ENCODE results near the gene YTHDC2.

YTHDC2 gene

DNA sequence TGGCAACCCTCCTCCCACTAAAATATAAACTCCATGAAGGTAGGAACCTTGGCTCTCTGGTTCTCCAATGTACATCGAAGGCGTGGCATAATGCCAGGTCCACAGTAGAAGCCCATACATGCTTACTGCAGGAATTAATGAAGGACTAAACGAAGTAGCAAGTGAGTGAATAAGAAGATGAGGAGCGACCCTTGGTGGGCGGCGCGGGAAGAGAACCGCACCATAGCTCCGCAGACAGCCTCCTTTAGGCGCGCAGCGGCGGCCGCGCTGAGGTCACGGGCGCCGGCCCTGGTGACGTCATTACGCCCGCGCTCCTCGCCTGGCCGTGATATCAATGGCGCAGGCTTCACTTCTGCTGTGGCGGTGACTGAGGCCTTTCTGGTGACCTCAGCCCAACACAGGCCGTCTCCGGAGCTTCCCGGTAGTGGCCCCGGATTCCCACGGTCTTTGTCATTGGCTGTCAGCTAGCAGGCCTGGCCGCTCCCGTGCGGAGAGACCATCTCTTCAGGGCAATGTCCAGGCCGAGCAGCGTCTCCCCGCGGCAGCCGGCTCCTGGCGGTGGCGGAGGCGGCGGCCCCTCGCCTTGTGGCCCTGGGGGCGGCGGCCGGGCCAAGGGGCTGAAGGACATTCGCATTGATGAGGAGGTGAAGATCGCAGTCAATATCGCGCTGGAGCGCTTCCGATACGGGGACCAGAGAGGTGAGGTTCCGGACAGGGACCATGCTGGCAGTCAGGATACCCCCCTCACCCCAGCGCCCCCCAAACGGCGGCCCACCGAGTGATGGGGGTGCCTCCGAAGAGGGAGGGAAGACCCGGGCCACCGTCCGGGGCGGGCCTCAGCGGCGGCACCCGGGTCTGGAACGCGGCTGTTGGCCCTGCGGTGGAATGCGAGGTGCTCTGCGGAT is at the start of gene YTHDC2:
Gene YTHDC2, plus strand, starts transcription at position 311 of the 905 bp plus-strand sequence. Its CDS starts 202 bp downstream, at position 513.
- peak; percentile 86 for DNase-seq (ENCODE audit: low spot score)

GRCh38 chr5:113474100-113474728 is 39.3 kb upstream of the YTHDC2 start:
- no peak for DNase-seq (ENCODE audit: low spot score)

DNA sequence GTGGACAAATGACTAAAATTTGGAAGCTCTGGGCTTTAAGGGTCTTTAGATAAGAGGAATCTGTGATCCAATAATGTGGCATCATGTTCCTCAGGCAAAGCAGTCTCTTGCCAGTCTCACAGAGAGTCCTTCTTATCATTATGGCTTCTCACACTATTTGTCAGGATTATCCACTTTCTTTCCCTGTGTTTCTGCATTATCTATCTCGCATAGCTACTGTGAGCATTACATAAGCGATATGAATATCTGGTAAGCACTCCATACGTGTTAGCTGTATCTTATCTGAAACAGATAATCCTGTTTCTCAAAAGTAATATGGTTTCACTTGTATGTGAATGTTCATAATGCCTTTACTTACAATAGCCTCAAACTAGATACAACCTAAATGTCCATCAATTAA is 34.8 kb upstream of the YTHDC2 start:
- no peak for DNase-seq (ENCODE audit: low spot score)

DNA sequence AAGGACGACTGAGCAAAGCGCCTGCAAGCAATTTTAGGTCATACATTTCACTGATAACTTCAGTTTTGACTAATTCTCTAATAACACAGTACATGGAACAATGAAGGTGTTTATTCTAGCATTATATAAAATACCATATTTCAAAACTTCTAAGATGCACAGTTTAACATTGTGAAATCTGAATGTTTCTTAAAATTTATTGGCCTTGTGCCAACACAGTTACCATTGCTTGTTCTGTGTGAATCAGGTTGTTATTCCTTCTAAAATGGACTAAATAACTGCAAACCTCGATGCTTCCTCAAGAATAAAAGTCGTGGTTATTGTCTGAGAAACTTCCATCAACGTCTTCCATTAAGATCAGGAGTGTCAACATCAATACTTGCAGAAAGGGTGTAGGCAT is 33.3 kb upstream of the YTHDC2 start:
- no peak for DNase-seq (ENCODE audit: low spot score)

DNA sequence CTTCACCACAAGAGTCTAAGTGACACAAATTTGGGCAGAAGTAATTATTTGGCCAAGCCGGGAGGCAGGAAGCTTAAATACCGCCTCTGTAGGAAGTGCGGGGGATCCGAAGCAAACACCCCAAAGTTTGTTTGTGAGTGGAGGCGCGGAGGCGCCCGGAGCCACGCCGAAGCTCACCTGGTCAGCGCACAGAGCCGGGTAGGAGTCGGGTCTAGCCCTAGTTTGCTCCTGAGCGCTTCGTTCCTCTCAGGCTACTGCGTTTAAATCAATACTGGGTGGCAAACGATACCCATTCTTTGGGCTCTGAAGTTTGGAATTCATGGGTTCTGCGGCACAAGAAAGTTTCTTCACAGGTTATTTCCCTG is 26.1 kb upstream of the YTHDC2 start:
- no peak for DNase-seq (ENCODE audit: low spot score)

- DNase-seq (ENCODE audit: low spot score): peak; percentile 12
Measured at GRCh38 chr5:113487781-113488644, 25.5 kb upstream of the YTHDC2 start, which contains the start of gene MCC. MCC (minus strand) TSS chr5:113488453.

GRCh38 chr5:113488645-113489184 is 24.8 kb upstream of the YTHDC2 start:
- DNase-seq (ENCODE audit: low spot score): no peak

DNA sequence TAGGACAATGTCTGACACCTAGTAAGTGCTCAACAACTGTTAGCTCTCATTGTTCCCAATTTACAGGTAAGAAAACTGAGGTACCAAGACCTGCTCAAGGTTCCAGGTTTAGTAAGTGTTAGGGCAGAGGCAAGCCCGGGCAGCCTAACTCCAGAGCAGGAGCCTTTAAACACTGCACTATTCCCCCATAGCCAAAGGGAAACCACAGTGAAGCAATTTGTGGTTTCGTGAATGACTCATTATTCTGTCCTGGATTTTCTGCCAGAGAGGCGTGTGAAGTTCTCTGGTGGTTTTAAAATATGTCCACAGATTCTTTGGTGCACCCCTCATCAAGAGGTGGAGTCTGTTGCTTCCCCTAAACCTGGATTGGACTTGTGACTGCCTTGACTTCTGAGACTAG is 24.2 kb upstream of the YTHDC2 start:
- DNase-seq (ENCODE audit: low spot score): no peak

DNA sequence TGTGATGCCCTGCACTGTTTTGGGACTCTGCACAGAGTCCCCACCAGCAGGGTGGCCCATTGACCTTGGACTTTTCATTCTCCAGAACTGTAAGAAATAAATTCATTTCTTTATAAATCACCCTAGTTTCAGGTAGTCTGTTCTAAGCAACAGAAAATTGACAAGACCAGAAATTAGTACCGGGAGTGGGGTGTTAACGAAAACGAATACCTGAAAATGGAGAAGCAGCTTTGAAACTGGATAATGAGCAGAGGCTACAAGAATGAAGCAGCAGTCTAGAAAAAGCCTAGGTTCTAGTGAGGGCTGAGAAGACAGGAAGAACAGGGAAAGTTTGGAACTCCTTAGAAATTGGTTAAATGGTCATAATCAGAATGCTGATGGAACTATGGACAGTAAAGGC is 23.2 kb upstream of the YTHDC2 start:
- DNase-seq (ENCODE audit: low spot score): no peak

- no peak for DNase-seq (ENCODE audit: low spot score)
Measured at GRCh38 chr5:113491022-113491421, 22.5 kb upstream of the YTHDC2 start.

- no peak for DNase-seq (ENCODE audit: low spot score)
Measured at GRCh38 chr5:113493446-113493845, 20.0 kb upstream of the YTHDC2 start.

DNA sequence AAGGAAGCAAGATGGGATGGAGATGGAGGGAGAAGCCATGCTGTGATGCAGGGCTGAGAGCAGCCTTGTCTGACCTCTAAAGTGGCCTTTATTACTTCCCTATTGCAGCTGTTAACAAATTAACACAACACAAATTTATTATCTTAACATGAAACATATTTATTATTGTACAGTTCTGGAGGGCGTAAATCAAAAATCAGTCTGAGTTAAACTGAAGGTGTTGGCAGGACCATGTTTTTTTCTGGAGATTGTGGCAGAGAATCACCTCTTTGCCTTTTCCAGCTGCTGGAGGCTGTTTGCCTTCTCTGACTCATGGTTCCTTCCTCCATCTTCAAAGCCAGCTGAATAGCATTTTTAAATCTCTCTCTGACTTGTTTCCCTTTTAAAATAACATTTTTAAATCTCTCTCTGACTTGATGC is 18.1 kb upstream of the YTHDC2 start:
- no peak for DNase-seq (ENCODE audit: low spot score)

GRCh38 chr5:113502073-113502472 is 11.4 kb upstream of the YTHDC2 start:
- DNase-seq (ENCODE audit: low spot score): no peak

GRCh38 chr5:113503146-113503545 is 10.3 kb upstream of the YTHDC2 start:
- no peak for DNase-seq (ENCODE audit: low spot score)

- DNase-seq (ENCODE audit: low spot score): no peak
Measured at GRCh38 chr5:113505181-113505580, 8.3 kb upstream of the YTHDC2 start.

- DNase-seq (ENCODE audit: low spot score): no peak
Measured at GRCh38 chr5:113507601-113508000, 5.9 kb upstream of the YTHDC2 start.

DNA sequence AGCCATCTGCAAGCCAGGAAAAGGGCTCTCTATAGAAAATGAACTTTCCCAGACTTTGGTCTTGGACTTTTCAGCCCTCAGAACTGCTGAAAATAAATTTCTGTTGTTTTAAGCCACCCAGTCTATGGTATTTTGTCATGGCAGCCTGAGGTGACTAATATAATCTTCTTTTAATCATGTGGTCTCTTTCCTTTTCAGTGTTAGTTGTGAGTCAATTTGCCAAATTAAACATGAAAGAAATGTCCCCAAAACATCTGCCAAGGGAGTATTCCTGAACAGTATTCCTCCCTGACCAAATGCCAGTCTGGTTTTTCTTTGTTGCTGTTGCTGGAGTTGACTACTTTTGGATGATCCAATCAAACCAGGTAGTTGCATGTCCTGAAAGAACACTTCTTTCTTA is 4.7 kb upstream of the YTHDC2 start:
- DNase-seq (ENCODE audit: low spot score): no peak

GRCh38 chr5:113510836-113511451 is 2.5 kb upstream of the YTHDC2 start:
- DNase-seq (ENCODE audit: low spot score): no peak

- DNase-seq (ENCODE audit: low spot score): no peak
Measured at GRCh38 chr5:113512341-113512740, 1.2 kb upstream of the YTHDC2 start.

GRCh38 chr5:113514289-113514635 is 768 bp downstream of the YTHDC2 start:
- peak; percentile 27 for DNase-seq (ENCODE audit: low spot score)

DNA sequence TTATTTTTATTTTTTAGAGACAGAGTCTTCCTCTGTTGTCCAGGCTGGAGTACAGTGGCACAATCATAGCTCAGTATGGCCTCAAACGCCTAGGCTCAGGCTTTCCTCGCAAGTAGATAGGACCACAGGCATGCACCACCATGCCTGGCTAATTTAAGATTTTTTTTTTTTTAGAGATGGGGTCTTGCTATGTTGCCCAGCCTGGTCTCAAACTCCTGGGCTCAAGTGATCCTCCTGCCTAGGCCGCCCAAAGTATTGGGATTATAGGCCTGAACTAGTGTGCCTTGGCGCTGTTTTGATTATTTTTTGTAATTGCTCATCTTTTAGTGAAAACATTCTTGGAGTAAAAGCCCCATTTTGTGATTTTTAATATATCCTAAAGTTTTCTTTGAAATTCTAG is 5.4 kb downstream of the YTHDC2 start:
- no peak for DNase-seq (ENCODE audit: low spot score)

- no peak for DNase-seq (ENCODE audit: low spot score)
Measured at GRCh38 chr5:113519412-113519811, 5.9 kb downstream of the YTHDC2 start.
